HG02642 (cell line): ENCODE results near the gene CCDC152.
"Not testable (repeated sequence)": the region's sequence is repeated elsewhere in the genome, so short reads cannot be mapped to it uniquely, and the experiment has no call there.

Source experiments
- ATAC-seq: cut with Tn5 transposase; IDR thresholded peaks from one replicate; pipeline ENCODE4 v1.9.1; 2021; ENCODE audit warnings: mild to moderate bottlenecking; ENCODE audit not compliant: unreplicated experiment, poor library complexity

The CCDC152 gene, protein sequence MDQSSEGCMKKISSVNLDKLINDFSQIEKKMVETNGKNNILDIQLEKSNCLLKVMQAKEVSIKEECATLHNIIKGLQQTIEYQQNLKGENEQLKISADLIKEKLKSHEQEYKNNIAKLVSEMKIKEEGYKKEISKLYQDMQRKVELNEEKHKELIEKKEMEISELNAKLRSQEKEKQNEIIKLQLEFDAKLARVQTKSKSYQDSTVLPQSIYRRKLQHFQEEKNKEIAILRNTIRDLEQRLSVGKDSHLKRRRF

GRCh38 chr5:42756606-42757601, at the start of gene CCDC152:
CCDC152 (plus strand) TSS chr5:42756818; CDS start chr5:42759122, 2,304 bp downstream.
- ATAC-seq: peak; percentile 93

- ATAC-seq: no peak
Measured at GRCh38 chr5:42715785-42716184, 40.8 kb upstream of the CCDC152 start.

- ATAC-seq: peak; percentile 83
Measured at GRCh38 chr5:42718591-42718990, 38.0 kb upstream of the CCDC152 start.

DNA sequence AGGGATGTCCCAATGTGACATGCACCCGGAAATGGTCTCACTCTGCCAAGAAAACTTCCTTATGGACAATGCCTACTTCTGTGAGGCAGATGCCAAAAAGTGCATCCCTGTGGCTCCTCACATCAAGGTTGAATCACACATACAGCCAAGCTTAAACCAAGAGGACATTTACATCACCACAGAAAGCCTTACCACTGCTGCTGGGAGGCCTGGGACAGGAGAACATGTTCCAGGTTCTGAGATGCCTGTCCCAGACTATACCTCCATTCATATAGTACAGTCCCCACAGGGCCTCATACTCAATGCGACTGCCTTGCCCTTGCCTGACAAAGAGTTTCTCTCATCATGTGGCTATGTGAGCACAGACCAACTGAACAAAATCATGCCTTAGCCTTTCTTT, 37.6 kb upstream of the CCDC152 start:
- no peak for ATAC-seq

- no peak for ATAC-seq
Measured at GRCh38 chr5:42720251-42720650, 36.4 kb upstream of the CCDC152 start.

- ATAC-seq: no peak
Measured at GRCh38 chr5:42721484-42721883, 35.1 kb upstream of the CCDC152 start.

- not testable (repeated sequence) for ATAC-seq
Measured at GRCh38 chr5:42734531-42735058, 22.0 kb upstream of the CCDC152 start.

DNA sequence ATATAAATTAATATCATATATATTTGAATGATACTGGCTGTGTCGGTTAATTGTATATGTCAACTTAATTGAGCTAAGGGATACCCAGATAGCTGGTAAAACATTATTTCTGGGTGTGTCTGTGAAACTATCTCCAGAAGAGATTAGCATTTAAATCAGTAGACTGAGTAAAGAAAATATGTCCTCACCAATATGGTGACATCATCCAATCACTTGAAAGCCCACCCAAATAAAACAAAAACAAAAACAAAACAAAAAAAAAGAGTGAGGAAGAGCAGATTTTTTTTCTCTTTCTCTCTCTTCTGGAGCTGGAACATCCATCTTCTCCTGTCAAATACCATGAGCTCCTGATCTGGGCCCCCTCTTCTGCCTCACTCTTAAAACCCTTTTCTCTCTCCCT, 15.7 kb upstream of the CCDC152 start:
- ATAC-seq: no peak

- no peak for ATAC-seq
Measured at GRCh38 chr5:42745426-42745825, 11.2 kb upstream of the CCDC152 start.

DNA sequence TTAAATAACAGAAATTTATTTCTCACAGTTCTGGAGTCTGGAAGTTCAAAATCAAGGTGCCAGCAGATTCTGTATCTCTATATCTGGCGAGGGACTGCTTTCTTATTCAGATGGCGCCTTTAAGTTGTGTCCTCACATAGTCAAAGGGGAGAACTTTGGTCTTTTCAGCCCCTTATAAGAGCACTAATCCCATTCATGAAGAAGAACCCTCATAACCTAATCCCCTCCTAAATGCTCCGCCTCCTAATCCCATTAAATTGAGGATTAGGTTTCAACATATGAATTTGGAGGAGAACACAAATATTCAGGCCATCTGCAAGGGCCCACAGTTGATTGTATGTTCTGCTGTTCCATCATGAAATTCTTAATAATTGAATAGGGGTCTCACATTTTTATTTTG, 10.8 kb upstream of the CCDC152 start:
- ATAC-seq: no peak

DNA sequence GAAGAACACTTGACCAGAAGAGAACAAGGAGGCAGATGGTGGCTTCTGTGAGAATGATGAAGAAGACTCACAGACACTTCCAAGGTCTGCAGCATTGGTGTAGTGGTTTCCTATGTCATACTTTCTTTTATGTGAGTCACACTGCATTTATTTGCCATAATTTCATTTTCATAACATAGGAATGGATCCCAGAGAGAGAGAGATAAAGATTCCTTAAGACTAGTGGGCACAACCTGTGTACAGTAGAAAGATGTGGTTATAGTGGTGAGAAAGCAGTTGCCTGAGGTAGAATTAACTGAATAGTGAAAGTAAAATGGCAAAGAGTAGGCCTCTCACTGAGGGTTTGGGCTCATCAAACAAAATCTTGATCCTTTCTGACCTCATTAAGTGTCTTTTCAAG, 7.6 kb upstream of the CCDC152 start:
- no peak for ATAC-seq

GRCh38 chr5:42750507-42750906, 6.1 kb upstream of the CCDC152 start:
- no peak for ATAC-seq

GRCh38 chr5:42751044-42751443, 5.6 kb upstream of the CCDC152 start:
- ATAC-seq: no peak

- ATAC-seq: no peak
Measured at GRCh38 chr5:42753099-42753498, 3.5 kb upstream of the CCDC152 start.

- ATAC-seq: no peak
Measured at GRCh38 chr5:42759456-42759855, 2.8 kb downstream of the CCDC152 start.

GRCh38 chr5:42760426-42760825, 3.8 kb downstream of the CCDC152 start:
- no peak for ATAC-seq

- ATAC-seq: no peak
Measured at GRCh38 chr5:42761791-42762190, 5.2 kb downstream of the CCDC152 start.

- no peak for ATAC-seq
Measured at GRCh38 chr5:42767491-42768105, 11.0 kb downstream of the CCDC152 start.

DNA sequence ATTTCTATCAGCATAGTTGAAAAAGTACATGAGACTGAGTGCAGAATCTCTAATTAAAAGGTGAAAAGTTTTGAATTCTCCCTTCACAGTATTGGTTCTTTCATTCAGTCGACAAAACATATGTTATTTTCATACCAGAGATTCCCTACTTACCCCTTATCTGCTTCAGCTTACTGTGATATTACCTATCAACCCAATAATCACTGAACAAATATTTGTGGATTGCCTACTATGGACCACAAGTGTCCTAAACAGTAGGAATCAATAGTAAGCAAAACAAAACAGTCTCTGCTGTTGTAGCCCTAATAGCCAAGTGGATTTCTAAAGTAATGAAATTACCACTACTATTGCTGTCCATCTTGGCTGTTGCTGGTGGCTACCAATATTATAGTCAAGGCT, 11.5 kb downstream of the CCDC152 start:
- no peak for ATAC-seq

DNA sequence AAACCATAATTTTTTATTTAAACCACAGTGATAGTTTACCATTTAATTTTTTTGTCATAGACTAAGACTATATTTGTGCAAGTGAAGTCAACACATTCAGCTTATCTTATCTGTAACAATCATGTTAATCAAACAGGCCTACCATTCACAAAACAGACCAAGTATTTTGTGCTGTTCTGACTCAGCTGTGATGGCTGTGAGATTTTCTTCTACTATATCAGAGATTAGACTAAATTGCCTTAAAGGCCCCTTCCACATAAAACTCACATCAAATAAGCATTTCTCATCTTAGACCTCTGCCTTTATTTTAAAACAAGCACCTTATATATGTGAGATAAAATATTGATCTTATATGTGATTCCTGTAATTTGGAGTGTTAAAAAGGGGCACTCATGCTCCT, 13.4 kb downstream of the CCDC152 start:
- no peak for ATAC-seq
